A549 (cell line): ENCODE measurements around the gene LCOR. TPM values are rescaled to one million over a fixed set of nuclear protein-coding genes. Genes with fewer than 3 reads are reported as not detected.

Source experiments
- ATAC-seq, 2 experiments: fragments of 200-7000 bp in 1 of 2; fragments of >200 bp in 1 of 2; cut with Nextera tagmentation in 1 of 2; cut with Tn5 transposase in 1 of 2; 3 replicates each; pipeline versions ENCODE4 v1.8.0 to v1.9.1; 2018 to 2020; ENCODE audit warnings: mild to moderate bottlenecking in 1 of 2, moderate library complexity in 1 of 2
- CTCF ChIA-PET: fragments of 300-600 bp; sonication (Branson Sonifier 250); formaldehyde crosslinking; extraction: SDS; loops from one replicate; lab custom pipeline; 2021; ENCODE audit warnings: antibody characterized with exemption, inconsistent platforms; lab: Yijun Ruan, JAX
- POLR2A ChIA-PET: fragments of 350-600 bp; formaldehyde crosslinking; extraction: SDS; loops from one replicate; lab custom pipeline; 2021; ENCODE audit warnings: antibody characterized with exemption, inconsistent platforms; lab: Yijun Ruan, JAX
- DNase-seq, 2 experiments: peaks; one replicate each; pipeline versions ENCODE4 v3.0.0 to v3.0.0-alpha.2; 2011 to 2016; ENCODE audit warnings: low read depth in 1 of 2, low spot score in 1 of 2
- FAIRE-seq: peaks from 2 replicates; lab custom pipeline; 2011; peaks lifted over from hg19 to GRCh38; lab: Jason Lieb, UNC
- H3K27ac ChIP-seq, 2 experiments: fragments of >200 bp; sonication (Bioruptor Twin); formaldehyde crosslinking; 3 replicates each; pipeline ENCODE4 v1.5.1; 2016 to 2017
- H3K4me1 ChIP-seq: fragments of >200 bp; sonication (Bioruptor Twin); formaldehyde crosslinking; 3 replicates; pipeline ENCODE4 v1.6.1; 2016
- H3K4me2 ChIP-seq: fragments of >200 bp; sonication (Bioruptor Twin); formaldehyde crosslinking; 3 replicates; pipeline ENCODE4 v1.6.1; 2016
- H3K4me3 ChIP-seq: fragments of >200 bp; sonication (Bioruptor Twin); formaldehyde crosslinking; 3 replicates; pipeline ENCODE4 v1.5.1; 2016
- H3K9me3 ChIP-seq: fragments of >200 bp; sonication (Bioruptor Twin); formaldehyde crosslinking; 3 replicates; pipeline ENCODE4 v1.6.1; 2016
- CBX8 ChIP-seq: fragments of 200-600 bp; sonication (generic); IDR thresholded peaks from 2 replicates; pipeline ENCODE4 v1.6.1; 2016
- CHD4 ChIP-seq: fragments of 200-600 bp; sonication (generic); IDR thresholded peaks from 2 replicates; pipeline ENCODE4 v1.6.1; 2016; ENCODE audit warnings: antibody characterized with exemption, mild to moderate bottlenecking, borderline replicate concordance
- E2F6 ChIP-seq: IDR thresholded peaks from 2 replicates; pipeline ENCODE4 v1.6.1; 2012; ENCODE audit warnings: low read depth, borderline replicate concordance
- ESRRA ChIP-seq: fragments of 150-350 bp; IDR thresholded peaks from 2 replicates; pipeline ENCODE4 v1.6.1; 2014; ENCODE audit warnings: mild to moderate bottlenecking, low read length, borderline replicate concordance
- FOSL2 ChIP-seq, 2 experiments: fragments of 450-650 bp in 1 of 2; fragments of >200 bp in 1 of 2; sonication (Bioruptor Twin) in 1 of 2; formaldehyde crosslinking; IDR thresholded peaks; 2 replicates each; pipeline versions ENCODE4 v1.5.0 to v1.6.1; 2016 to 2020; ENCODE audit warnings: mild to moderate bottlenecking in 1 of 2, moderate library complexity in 1 of 2
- GATA3 ChIP-seq: IDR thresholded peaks from 2 replicates; pipeline ENCODE4 v1.6.1; 2012; ENCODE audit warnings: borderline replicate concordance
- HES2 ChIP-seq: fragments of >200 bp; sonication (Bioruptor Twin); formaldehyde crosslinking; IDR thresholded peaks from 2 replicates; pipeline ENCODE4 v1.6.1; 2016
- HMGXB4 ChIP-seq: fragments of 250-450 bp; sonication (Bioruptor Pico); IDR thresholded peaks from 2 replicates; pipeline ENCODE4 v1.5.0; 2021; ENCODE audit warnings: mild to moderate bottlenecking, moderate library complexity, borderline replicate concordance
- HOXB13 ChIP-seq: fragments of 250-450 bp; sonication (Bioruptor Pico); IDR thresholded peaks from 2 replicates; pipeline ENCODE4 v1.5.0; 2020; ENCODE audit warnings: low read depth, mild to moderate bottlenecking, moderate library complexity
- JUNB ChIP-seq: fragments of >200 bp; sonication (Bioruptor Twin); formaldehyde crosslinking; IDR thresholded peaks from 2 replicates; pipeline ENCODE4 v1.6.1; 2016
- KDM1A ChIP-seq: fragments of 200-600 bp; sonication (generic); IDR thresholded peaks from 2 replicates; pipeline ENCODE4 v1.6.1; 2016; ENCODE audit warnings: low read depth, mild to moderate bottlenecking
- MAZ ChIP-seq: fragments of 150-350 bp; IDR thresholded peaks from 2 replicates; pipeline ENCODE4 v1.6.1; 2014; ENCODE audit warnings: antibody characterized with exemption, low read depth, low read length, borderline replicate concordance
- MYC ChIP-seq: IDR thresholded peaks from 2 replicates; pipeline ENCODE4 v1.6.1; 2012; ENCODE audit warnings: mild to moderate bottlenecking, inconsistent platforms, low read length, improper control_type of control experiment, borderline replicate concordance
- NFE2L2 ChIP-seq: fragments of 150-350 bp; conservative IDR thresholded peaks from 2 replicates; pipeline ENCODE4 v1.6.1; 2014; ENCODE audit warnings: low read length
- PHF8 ChIP-seq: fragments of 200-600 bp; sonication (generic); IDR thresholded peaks from 2 replicates; pipeline ENCODE4 v1.6.1; 2016; ENCODE audit warnings: low read depth, mild to moderate bottlenecking, antibody characterized with exemption, moderate library complexity, borderline replicate concordance
- RARB ChIP-seq: fragments of 250-450 bp; sonication (Bioruptor Pico); IDR thresholded peaks from 2 replicates; pipeline ENCODE4 v1.8.0; 2021; ENCODE audit warnings: mild to moderate bottlenecking, moderate library complexity
- RCOR1 ChIP-seq: fragments of 150-350 bp; IDR thresholded peaks from 2 replicates; pipeline ENCODE4 v1.6.1; 2014; ENCODE audit warnings: antibody characterized with exemption, low read length, low read depth
- RNF2 ChIP-seq: fragments of 200-600 bp; sonication (generic); IDR thresholded peaks from 2 replicates; pipeline ENCODE4 v1.6.1; 2016; ENCODE audit warnings: low read depth, mild to moderate bottlenecking, antibody characterized with exemption, moderate library complexity, borderline replicate concordance
- TP53 ChIP-seq: fragments of 250-450 bp; sonication (Bioruptor Pico); IDR thresholded peaks from 2 replicates; pipeline ENCODE4 v1.5.0; 2021; ENCODE audit warnings: mild to moderate bottlenecking, moderate library complexity
- ZFP36 ChIP-seq: fragments of 450-650 bp; IDR thresholded peaks from 2 replicates; pipeline ENCODE4 v1.6.1; 2014; ENCODE audit warnings: borderline replicate concordance; ENCODE audit not compliant: partially characterized antibody
- ZNF302 ChIP-seq: fragments of 250-450 bp; sonication (Bioruptor Pico); IDR thresholded peaks from 2 replicates; pipeline ENCODE4 v1.9.0; 2021; ENCODE audit warnings: inconsistent platforms, mild to moderate bottlenecking, moderate library complexity
- WGBS: methylation state at CpG from one replicate; pipeline ENCODE4 v1.1.6; 2017; ENCODE audit errors: missing lambda C conversion rate; 5-methylcytosine and 5-hydroxymethylcytosine counted together
- polyA plus RNA-seq, 4 experiments: library from polyadenylated mRNA; depleted of rRNA in 3 of 4; stranded (reverse); fragments of >200 nt; fragmentation: RNase III in 1 of 4; extraction: RNeasy Plus Mini Kit Qiagen cat#74134 plus additional on column Dnase treatment in 1 of 4; gene quantifications; 2 replicates in 3 of 4; 3 replicates in 1 of 4; pipeline ENCODE4 v1.2.3, GENCODE V29; 2011 to 2017
- TF ChIP-seq, protein P1 (sequence below): fragments of 150-350 bp; IDR thresholded peaks from 2 replicates; pipeline ENCODE4 v1.6.1; 2014; ENCODE audit warnings: low read depth, mild to moderate bottlenecking, low read length

The LCOR gene
- polyA plus RNA-seq, 2 of the 4 experiments (the other 2 are of a cell fraction), result 4.8 to 17.6 TPM

DNA sequence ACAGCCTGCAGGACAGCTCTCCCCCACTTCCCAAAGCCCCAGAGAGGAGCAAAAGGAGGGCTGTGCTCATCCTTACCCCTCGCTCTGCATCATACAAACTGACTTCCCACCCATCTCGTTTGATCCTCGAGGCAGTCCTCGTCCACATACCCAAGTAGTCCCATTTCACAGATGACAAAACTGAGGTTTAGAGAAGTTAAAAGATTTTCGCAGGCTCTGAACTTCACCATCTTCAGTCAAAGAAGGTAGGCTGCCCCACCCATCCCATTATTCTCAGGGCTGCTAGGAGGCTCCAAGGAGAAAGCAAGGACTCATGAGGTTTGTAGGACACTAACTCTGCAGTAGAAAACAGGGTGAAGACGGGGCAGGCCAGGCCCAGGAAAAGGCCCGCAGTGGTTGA, 206.6 kb downstream of the LCOR start:
- Histone ChIP-seq H3K4me1 (no peaks in the 10 kb centered on the region), H3K4me2 (no peak overlapping the region), H3K4me3 (no peak overlapping the region), H3K9me3 (no peaks in the 10 kb centered on the region), H3K27ac (no peak overlapping the region)
- POLR2A ChIA-PET, result no interaction called here
- CTCF ChIA-PET, result interaction anchor here (1.1 to 5.9 kb wide), 11 partner anchors 12 to 196 kb away, joined by 3 to 99 read pairs (median 14); no protein-coding TSS in a partner anchor
- TF ChIP-seq KDM1A, result peak; percentile 71; the same call in 1 of the 2 replicates
- TF ChIP-seq PHF8, result no peak
- TF ChIP-seq, all 56 proteins: peak for 1
- no peak for FAIRE-seq
- no peak for ATAC-seq
- no peak for DNase-seq
- 69% methylated on average over 7 of the region's 7 CpGs for WGBS

DNA sequence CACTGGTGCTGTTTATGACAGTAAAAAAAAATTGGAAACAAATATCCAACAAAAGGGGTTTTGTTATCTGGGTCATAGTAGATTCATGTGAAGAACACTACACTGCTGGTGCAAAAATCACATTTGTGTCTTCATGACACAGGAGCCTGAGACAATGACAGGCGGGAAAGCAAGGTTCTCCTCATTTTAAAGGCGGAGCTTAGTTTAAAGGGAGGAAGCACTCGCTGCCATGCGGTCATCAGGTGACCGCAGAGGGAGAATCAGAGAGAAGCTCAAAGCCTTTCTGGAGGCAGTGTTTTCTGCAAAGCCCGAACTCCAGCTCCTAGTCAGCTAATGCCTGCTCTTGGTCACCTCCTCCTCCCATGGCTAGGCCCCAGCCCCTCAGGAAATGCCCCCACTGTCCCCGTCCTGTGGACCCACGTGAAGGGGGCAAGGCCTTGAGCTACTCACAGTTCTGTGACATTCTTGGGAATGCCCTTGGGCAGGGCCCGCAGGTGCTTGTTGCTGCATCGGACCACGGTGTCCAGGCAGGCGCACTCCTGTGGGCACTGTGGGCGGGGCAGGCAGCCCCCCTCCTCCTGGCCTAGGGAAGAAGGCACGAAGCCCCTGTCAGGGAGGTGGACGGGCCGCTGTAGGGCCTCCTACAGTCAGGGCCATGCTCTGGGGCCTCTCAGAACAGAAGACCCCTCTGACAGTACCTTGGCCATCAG, 207.6 kb downstream of the LCOR start:
- no peak for TF ChIP-seq HES2
- no peak for TF ChIP-seq RARB (CRISPR knock-in tag)
- no peak for TF ChIP-seq MYC
- no peak for TF ChIP-seq TP53 (CRISPR knock-in tag)
- TF ChIP-seq ZNF302 (CRISPR knock-in tag), result no peak
- TF ChIP-seq NFE2L2, result no peak
- no peak for TF ChIP-seq MAZ
- Histone ChIP-seq H3K4me2 (no peak overlapping the region), H3K4me3 (no peak overlapping the region), H3K27ac (no peak overlapping the region), H3K9me3 (no peaks in the 10 kb centered on the region), H3K4me1 (no peaks in the 10 kb centered on the region)
- POLR2A ChIA-PET, result no interaction called here
- ATAC-seq (no peak), FAIRE-seq (no peak), DNase-seq (no peak)
- CTCF ChIA-PET, result interaction anchor here (0.9 to 5.9 kb wide), 7 partner anchors 10 to 195 kb away, joined by 3 to 99 read pairs (median 14); no protein-coding TSS in a partner anchor
- 77% methylated on average over 9 of the region's 16 CpGs for WGBS

GRCh38 chr10:97040248-97040584, 208.1 kb downstream of the LCOR start:
- FAIRE-seq, result no peak
- TF ChIP-seq CHD4 (no peak), ZFP36 (no peak)
- TF ChIP-seq, all 56 proteins: peak for 0
- CTCF ChIA-PET, result interaction anchor here (1.0 to 5.9 kb wide), 4 partner anchors 10 to 165 kb away, joined by 3 to 99 read pairs (median 67); no protein-coding TSS in a partner anchor
- H3K4me1 ChIP-seq, result no peaks in the 10 kb centered on the region
- WGBS, result 90% methylated on average over 9 of the region's 9 CpGs
- H3K4me2 ChIP-seq, result no peak overlapping the region
- DNase-seq (no peak), ATAC-seq (no peak)
- POLR2A ChIA-PET, result no interaction called here
- no peak overlapping the region for H3K4me3 ChIP-seq
- no peaks in the 10 kb centered on the region for H3K9me3 ChIP-seq
- no peak overlapping the region for H3K27ac ChIP-seq

GRCh38 chr10:97040706-97041105, 208.6 kb downstream of the LCOR start:
- Histone ChIP-seq H3K4me1 (no peaks in the 10 kb centered on the region), H3K27ac (no peak overlapping the region), H3K9me3 (no peaks in the 10 kb centered on the region), H3K4me3 (no peak overlapping the region), H3K4me2 (no peak overlapping the region)
- TF ChIP-seq PHF8 (no peak), HOXB13 (CRISPR knock-in tag) (no peak), NFE2L2 (no peak), GATA3 (no peak), KDM1A (no peak), E2F6 (no peak), JUNB (no peak), FOSL2 (IDR thresholded peaks at IDR 0.05) (no peak), FOSL2 (CRISPR knock-in tag; IDR thresholded peaks at IDR 0.05) (no peak), HMGXB4 (CRISPR knock-in tag) (no peak), RNF2 (no peak), RARB (CRISPR knock-in tag) (no peak), CBX8 (no peak), RCOR1 (no peak), ESRRA (no peak)
- TF ChIP-seq, protein P1, sequence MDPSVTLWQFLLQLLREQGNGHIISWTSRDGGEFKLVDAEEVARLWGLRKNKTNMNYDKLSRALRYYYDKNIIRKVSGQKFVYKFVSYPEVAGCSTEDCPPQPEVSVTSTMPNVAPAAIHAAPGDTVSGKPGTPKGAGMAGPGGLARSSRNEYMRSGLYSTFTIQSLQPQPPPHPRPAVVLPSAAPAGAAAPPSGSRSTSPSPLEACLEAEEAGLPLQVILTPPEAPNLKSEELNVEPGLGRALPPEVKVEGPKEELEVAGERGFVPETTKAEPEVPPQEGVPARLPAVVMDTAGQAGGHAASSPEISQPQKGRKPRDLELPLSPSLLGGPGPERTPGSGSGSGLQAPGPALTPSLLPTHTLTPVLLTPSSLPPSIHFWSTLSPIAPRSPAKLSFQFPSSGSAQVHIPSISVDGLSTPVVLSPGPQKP, result no peak
- ChIA-PET POLR2A (no interaction called here), CTCF (interaction anchor here (1.7 kb wide), 1 partner anchor 169 kb away, joined by 12 read pairs; no protein-coding TSS in a partner anchor)
- 57% methylated on average over 8 of the region's 8 CpGs for WGBS
- FAIRE-seq, result no peak
- DNase-seq, result no peak
- ATAC-seq, result no peak
